Sciatic nerve (tissue), 2 donors: Measurements from ENCODE around the gene PRKRIP1. TPM values are rescaled to one million over a fixed set of nuclear protein-coding genes. Genes with fewer than 3 reads are reported as not detected.

Experiments
- ATAC-seq: fragments of 200-7000 bp; cut with Tn5 transposase; one replicate; pipeline ENCODE4 v1.9.1; 2020; ENCODE audit warnings: mild to moderate bottlenecking, moderate library complexity
- DNase-seq: peaks from one replicate; pipeline ENCODE4 v3.0.0-alpha.2; 2020; ENCODE audit warnings: low spot score
- intact Hi-C: fragments of 100-400 bp; cut with DNase I; formaldehyde crosslinking; loops from one replicate; pipeline ENCODE4 v1.14.2; 2022
- total RNA-seq: library from RNA; stranded (reverse); fragmentation: NEBNext Ultra II Directional; extraction: Animal tissue kit (Norgen Biotek cat#: 25700); gene quantifications from one replicate; pipeline ENCODE4 v1.2.1, GENCODE V29; 2021
- donor health status: DM: no; HTN: no; CAD: no.
- donor health status: DM: no; HTN: no; CAD: no.

The PRKRIP1 gene
- total RNA-seq, 1 donor from 2014 or later, result 29.8 TPM

- DNase-seq (no peak), ATAC-seq (peak; percentile 70)
- intact Hi-C loops, result no loop called here
Measured at GRCh38 chr7:102425639-102426267, 29.6 kb downstream of the PRKRIP1 start.

GRCh38 chr7:102426268-102427018 is 30.3 kb downstream of the PRKRIP1 start:
- intact Hi-C loops, result no loop called here
- DNase-seq (no peak), ATAC-seq (peak; percentile 47)

GRCh38 chr7:102427019-102427405 is 30.8 kb downstream of the PRKRIP1 start:
- ATAC-seq (no peak), DNase-seq (no peak)
- intact Hi-C loops, result no loop called here

- intact Hi-C loops, result no loop called here
- DNase-seq (no peak), ATAC-seq (no peak)
Measured at GRCh38 chr7:102429141-102429899, 33.2 kb downstream of the PRKRIP1 start.

GRCh38 chr7:102431617-102432298 is 35.6 kb downstream of the PRKRIP1 start:
- ATAC-seq (no peak), DNase-seq (no peak)
- intact Hi-C loops, result no loop called here

GRCh38 chr7:102432442-102433218 is 36.5 kb downstream of the PRKRIP1 start:
- no peak for DNase-seq
- intact Hi-C loops, result no loop called here
- ATAC-seq, result peak; percentile 48

GRCh38 chr7:102433219-102434038 is 37.3 kb downstream of the PRKRIP1 start, which contains the start of gene ORAI2:
ORAI2 (plus strand) TSS chr7:102433575; CDS start chr7:102438957, 5,382 bp downstream.
- peak; percentile 92 for DNase-seq
- intact Hi-C loops, result no loop called here
- peak; percentile 90 for ATAC-seq

GRCh38 chr7:102434039-102434486 is 37.9 kb downstream of the PRKRIP1 start:
- ATAC-seq (peak; percentile 38), DNase-seq (no peak)
- intact Hi-C loops, result no loop called here

- intact Hi-C loops, result no loop called here
- ATAC-seq (no peak), DNase-seq (no peak)
Measured at GRCh38 chr7:102436118-102436517, 40.0 kb downstream of the PRKRIP1 start.

GRCh38 chr7:102439963-102440795 is 44.0 kb downstream of the PRKRIP1 start:
- no peak for ATAC-seq
- intact Hi-C loops, result no loop called here
- no peak for DNase-seq

GRCh38 chr7:102444961-102445673 is 49.0 kb downstream of the PRKRIP1 start:
- intact Hi-C loops, result no loop called here

GRCh38 chr7:102445674-102446071 is 49.5 kb downstream of the PRKRIP1 start:
- intact Hi-C loops, result no loop called here
- ATAC-seq (no peak), DNase-seq (no peak)

More at GRCh38 chr7:102444961-102445673, 49.0 kb downstream of the PRKRIP1 start:
- no peak for ATAC-seq
- no peak for DNase-seq

- DNase-seq (no peak), ATAC-seq (no peak)
- intact Hi-C loops, result no loop called here
Measured at GRCh38 chr7:102446387-102447156, 50.4 kb downstream of the PRKRIP1 start.

GRCh38 chr7:102447311-102447710 is 51.1 kb downstream of the PRKRIP1 start:
- ATAC-seq, result no peak
- no peak for DNase-seq
- intact Hi-C loops, result no loop called here

GRCh38 chr7:102449136-102449535 is 53.0 kb downstream of the PRKRIP1 start:
- ATAC-seq, result no peak
- intact Hi-C loops, result no loop called here
- no peak for DNase-seq
